SU-DHL-6 (cell line): ENCODE results near the gene LCN10.

Experiments
- CTCF ChIP-seq: fragments of 200-600 bp; sonication (generic); IDR thresholded peaks from one replicate; pipeline ENCODE4 v1.5.1; 2017; ENCODE audit warnings: antibody characterized with exemption, mild to moderate bottlenecking, low read length, moderate library complexity; ENCODE audit not compliant: insufficient read depth, poor library complexity, severe bottlenecking
- EZH2phosphoT487 ChIP-seq: fragments of 200-600 bp; sonication (generic), shearing (Covaris generic); conservative IDR thresholded peaks from 2 replicates; pipeline ENCODE4 v1.6.1; 2018; ENCODE audit warnings: mild to moderate bottlenecking, antibody characterized with exemption, low read length, moderate library complexity, mixed read lengths

GRCh38 chr9:136692185-136693134, 50.3 kb downstream of the LCN10 start:
- TF ChIP-seq CTCF (no peak), EZH2phosphoT487 (no peak)
